GM12873 (cell line): ENCODE measurements around the gene ACAP3.

Source experiments
- TF ChIP-seq, protein P1 (sequence below): IDR thresholded peaks from 2 replicates; pipeline ENCODE4 v1.5.1; 2012; ENCODE audit warnings: low read depth, mild to moderate bottlenecking, moderate library complexity, low read length, control low read depth; ENCODE audit not compliant: insufficient read depth; ENCODE audit errors: missing control alignments

The ACAP3 gene

DNA sequence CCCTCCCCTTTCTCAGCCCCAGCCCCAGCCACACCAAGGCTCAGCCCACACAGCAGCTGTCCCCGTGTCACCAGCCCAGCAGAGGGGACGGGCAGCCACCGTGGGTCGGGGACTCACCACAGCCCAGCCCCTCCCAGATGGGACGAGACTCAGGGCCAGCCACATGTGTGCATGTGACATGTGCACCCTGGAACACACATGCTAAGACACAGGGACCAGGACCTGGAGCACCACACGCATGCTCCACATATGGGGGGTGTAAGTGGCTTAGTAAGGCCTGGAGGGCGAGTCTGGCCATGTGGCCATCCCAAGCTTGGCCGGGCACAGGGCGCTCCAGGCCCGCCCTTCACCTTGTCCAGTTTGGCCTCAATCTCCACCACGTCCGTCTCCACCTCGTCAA is 4.0 kb downstream of the ACAP3 start:
- TF ChIP-seq, protein P1, sequence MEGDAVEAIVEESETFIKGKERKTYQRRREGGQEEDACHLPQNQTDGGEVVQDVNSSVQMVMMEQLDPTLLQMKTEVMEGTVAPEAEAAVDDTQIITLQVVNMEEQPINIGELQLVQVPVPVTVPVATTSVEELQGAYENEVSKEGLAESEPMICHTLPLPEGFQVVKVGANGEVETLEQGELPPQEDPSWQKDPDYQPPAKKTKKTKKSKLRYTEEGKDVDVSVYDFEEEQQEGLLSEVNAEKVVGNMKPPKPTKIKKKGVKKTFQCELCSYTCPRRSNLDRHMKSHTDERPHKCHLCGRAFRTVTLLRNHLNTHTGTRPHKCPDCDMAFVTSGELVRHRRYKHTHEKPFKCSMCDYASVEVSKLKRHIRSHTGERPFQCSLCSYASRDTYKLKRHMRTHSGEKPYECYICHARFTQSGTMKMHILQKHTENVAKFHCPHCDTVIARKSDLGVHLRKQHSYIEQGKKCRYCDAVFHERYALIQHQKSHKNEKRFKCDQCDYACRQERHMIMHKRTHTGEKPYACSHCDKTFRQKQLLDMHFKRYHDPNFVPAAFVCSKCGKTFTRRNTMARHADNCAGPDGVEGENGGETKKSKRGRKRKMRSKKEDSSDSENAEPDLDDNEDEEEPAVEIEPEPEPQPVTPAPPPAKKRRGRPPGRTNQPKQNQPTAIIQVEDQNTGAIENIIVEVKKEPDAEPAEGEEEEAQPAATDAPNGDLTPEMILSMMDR = no peak

DNA sequence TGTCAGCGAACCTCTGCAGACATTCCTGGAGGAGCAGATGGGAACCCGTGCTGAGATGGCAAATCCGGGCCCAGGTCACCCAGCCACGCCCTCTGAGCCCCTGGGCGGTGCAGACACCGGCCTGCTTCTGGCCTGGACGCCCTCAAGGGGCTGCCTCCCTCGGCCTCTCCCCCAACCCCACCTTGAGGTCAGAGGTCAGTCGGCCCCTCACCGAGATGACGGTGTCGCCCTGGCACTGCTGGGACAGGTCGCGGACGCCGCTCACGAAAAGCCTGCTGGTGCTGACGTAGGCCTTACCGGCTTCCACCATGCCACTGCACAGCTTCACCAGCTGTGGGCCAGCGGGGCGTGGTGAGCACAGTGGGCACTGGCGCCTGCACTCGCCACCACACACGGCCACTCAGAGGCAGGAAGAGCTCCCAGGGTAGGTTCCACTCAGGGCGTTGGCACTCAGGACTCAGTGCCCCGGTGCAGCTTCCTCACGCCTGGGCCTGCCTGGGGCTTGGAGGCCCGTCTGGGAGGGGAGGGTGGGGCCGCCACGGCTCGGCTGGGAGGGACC is 4.7 kb downstream of the ACAP3 start:
- TF ChIP-seq, protein P1 = no peak

DNA sequence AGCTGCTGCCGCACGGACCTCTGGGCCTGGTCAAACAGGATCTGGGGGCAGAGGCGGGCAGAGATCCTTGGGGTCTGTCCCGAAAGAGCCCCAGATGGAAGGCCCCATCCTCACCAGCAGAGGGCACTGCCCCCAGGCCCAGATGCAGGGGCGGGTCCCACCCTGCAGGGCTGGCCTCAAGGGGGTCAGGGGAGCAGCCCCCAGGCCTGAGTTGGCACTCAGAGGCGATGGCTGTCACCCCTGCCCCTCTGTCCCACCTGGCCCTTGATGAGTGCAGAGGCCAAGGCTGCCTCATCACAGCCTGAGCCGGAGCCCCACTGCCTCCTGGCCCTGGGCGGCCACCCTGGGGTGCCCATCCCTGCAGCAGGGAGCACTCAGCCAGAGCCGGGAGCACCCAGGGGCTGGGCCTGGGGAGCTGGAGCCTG is 5.7 kb downstream of the ACAP3 start:
- TF ChIP-seq, protein P1 = peak; percentile 63

DNA sequence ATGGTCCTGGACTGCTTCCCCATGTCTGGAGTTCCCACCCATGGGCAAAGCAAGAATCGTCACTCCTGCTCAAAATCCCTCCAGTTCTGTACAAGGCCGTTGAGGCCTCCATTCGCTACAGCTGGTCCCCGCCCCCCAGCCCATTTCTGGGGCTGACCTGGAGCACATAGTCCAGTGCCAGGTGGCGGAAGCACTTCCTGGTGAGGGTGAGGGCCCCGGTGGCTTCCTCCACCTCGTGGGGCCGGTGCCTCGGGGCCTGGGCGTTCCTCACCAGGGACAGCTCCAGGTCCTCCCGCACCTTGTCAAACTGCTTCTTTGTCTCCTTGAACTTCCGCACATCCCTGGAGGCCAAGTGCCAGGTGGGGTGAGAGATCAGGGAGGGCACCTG is 7.4 kb downstream of the ACAP3 start:
- TF ChIP-seq, protein P1 = no peak

DNA sequence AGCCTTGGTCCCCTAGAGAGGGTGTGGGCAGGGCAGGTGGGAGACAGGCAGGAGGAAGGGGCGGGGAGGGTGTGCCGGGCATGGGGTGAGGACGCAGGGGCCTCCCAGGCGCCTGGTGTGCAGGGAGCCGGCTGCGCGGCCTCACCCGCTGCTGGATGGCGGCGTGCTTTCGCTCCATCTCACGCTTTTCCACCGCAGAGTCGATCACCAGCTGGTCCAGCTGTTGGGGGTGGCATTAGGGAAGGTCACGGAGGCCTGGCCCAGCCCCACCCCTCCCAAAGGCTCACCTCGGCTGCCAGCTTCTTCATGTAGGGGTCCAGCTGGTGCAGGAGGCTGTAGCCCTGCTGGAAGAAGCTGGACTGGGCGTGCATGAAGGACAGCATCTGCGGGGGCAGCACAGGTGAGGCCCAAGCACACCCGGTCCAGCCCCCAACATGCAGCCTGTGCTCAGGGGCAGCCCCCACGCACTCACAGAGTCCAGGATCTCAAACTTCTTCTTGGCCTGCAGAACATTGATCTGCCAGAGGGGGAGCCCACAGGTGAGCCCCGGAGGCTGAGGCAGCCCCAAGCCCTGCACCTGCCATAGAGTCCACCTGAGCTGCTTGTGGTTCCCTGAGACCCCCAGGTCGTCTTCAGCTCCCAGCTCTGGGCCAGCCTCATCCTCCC is 7.9 kb downstream of the ACAP3 start:
- TF ChIP-seq, protein P1 = peak; percentile 73

DNA sequence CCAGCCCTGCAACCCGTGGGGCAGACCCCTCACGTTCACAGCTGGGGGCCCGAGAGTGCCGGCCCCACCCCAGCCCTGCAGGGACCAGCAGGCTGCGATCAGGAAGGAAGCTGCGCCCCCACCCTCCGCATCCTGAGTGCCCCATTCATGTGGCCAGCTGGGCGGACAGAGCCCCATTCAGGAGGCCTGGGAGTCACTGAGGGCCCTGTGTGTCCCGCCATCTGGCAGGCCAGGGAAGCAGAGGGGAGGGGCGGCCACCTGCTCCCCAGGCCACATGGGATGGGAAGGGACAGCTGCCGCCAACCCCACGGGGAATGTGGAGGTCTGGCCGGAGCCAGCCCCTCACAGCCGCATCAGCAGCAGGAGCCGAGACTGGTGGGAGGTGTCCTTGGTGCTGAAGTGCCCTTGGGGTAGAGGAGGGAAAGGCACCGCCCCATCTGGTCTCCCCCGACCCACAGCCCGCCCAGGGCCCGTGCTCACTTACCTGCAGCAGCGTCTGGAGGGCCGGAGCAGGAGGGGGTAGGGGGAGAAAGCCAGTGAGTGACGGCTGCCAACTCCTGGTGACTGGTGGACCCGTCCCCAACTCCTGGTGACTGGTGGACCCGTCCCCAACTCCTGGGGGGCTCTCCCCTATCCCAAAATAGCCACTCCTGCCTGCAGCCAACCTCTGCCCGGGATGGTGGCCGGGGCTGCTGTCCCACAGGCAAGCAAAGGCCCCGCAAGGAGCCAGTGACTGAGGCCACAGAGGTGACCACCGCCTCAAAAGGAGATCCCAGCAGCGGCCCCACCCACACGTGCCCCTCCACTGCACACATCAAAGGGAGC is 8.7 kb downstream of the ACAP3 start:
- TF ChIP-seq, protein P1 = no peak

DNA sequence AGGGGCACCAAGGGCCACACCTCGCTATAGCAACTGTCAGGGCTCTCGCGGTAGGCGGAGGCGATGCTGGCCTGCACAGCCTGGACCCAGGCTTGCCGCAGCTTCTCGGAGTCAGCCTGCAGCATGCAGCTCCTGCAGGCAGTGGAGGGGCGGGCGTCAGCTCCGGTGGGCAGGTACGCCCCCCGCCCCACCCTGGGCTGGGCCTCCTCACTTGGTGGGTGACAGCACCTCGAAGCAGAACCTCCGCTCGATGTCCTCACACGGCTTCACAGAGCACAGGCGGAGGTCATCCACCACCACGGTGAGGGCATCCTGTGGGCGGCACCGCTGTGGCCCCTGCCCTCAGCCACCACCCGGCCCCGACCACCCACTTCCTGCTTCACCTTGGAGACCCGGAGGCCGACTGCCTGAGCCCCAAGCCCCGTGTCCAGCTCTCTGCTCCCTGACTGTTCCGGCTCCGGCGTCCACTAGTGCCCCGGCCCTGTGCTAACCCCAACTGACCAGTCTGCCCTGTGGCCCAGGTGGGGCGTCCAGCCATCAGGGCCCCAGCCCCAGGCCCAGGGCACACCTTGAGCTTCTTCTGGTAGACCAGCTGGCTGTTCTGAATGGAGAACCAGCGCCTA is 9.8 kb downstream of the ACAP3 start:
- TF ChIP-seq, protein P1 = no peak
